ENCODE data around the gene RPS3A. TPM values are rescaled to one million over a fixed set of nuclear protein-coding genes. Genes with fewer than 3 reads are reported as not detected.
"Not testable (repeated sequence)": the region's sequence is repeated elsewhere in the genome, so short reads cannot be mapped to it uniquely, and the experiment has no call there.

Gene RPS3A
- total and polyA plus RNA-seq, 7 donors, result 3,214 to 6,800 (median 5,269) TPM

- DNase-seq, result no peak
These were observed 25.0 kb upstream of the RPS3A start for GRCh38 chr4:151074416-151074916.

GRCh38 chr4:151077978-151078377, 21.4 kb upstream of the RPS3A start:
- H3K27me3 ChIP-seq; DNase-seq; H3K27ac ChIP-seq; H3K4me3 ChIP-seq; H3K9me3 ChIP-seq; H3K36me3 ChIP-seq; H3K4me1 ChIP-seq; intact Hi-C loops (cut with DNase I): not testable (repeated sequence)
- 90 to 91% methylated on average over 2 of the region's 2 CpGs for WGBS, 2 donors

More at GRCh38 chr4:151074416-151074916, 25.0 kb upstream of the RPS3A start:
- intact Hi-C loops (cut with DNase I), result no loop called here
- no peaks in the 10 kb centered on the region for H3K9me3 ChIP-seq
- no peak for TF ChIP-seq POLR2A (IDR thresholded peaks at IDR 0.05)
- TF ChIP-seq POLR2AphosphoS5 (IDR thresholded peaks at IDR 0.05), result no peak
- TF ChIP-seq CTCF (IDR thresholded peaks at IDR 0.05), result no peak
- TF ChIP-seq EP300 (IDR thresholded peaks at IDR 0.05), result no peak
- no peak overlapping the region for H3K4me3 ChIP-seq
- H3K4me1 ChIP-seq, result no peaks in the 10 kb centered on the region
- no peak overlapping the region for H3K27ac ChIP-seq
- no peaks in the 10 kb centered on the region for H3K27me3 ChIP-seq
- H3K36me3 ChIP-seq, result no peaks in the 10 kb centered on the region

GRCh38 chr4:151087467-151087866, 12.0 kb upstream of the RPS3A start:
- Histone ChIP-seq H3K4me1 (no peaks in the 10 kb centered on the region), H3K27ac (no peak overlapping the region), H3K4me3 (no peak overlapping the region), H3K27me3 (no peaks in the 10 kb centered on the region), H3K9me3 (no peaks in the 10 kb centered on the region), H3K36me3 (no peaks in the 10 kb centered on the region)
- 87 to 90% methylated on average over 8 of the region's 8 CpGs for WGBS, 2 donors
- TF ChIP-seq EP300 (IDR thresholded peaks at IDR 0.05) (no peak), POLR2AphosphoS5 (IDR thresholded peaks at IDR 0.05) (no peak), CTCF (IDR thresholded peaks at IDR 0.05) (no peak), POLR2A (IDR thresholded peaks at IDR 0.05) (no peak)
- no peak for DNase-seq
- intact Hi-C loops (cut with DNase I), result no loop called here

GRCh38 chr4:151091047-151091446, 8.4 kb upstream of the RPS3A start:
- 44 to 86% methylated on average over 2 of the region's 2 CpGs for WGBS, 2 donors
- Histone ChIP-seq H3K4me3 (no peak overlapping the region), H3K9me3 (no peaks in the 10 kb centered on the region), H3K27ac (no peak overlapping the region), H3K27me3 (no peaks in the 10 kb centered on the region), H3K4me1 (no peaks in the 10 kb centered on the region), H3K36me3 (no peaks in the 10 kb centered on the region)
- TF ChIP-seq EP300 (IDR thresholded peaks at IDR 0.05) (no peak), POLR2AphosphoS5 (IDR thresholded peaks at IDR 0.05) (no peak)
- intact Hi-C loops (cut with DNase I), result no loop called here
- no peak for DNase-seq

GRCh38 chr4:151092488-151092887, 6.9 kb upstream of the RPS3A start:
- Histone ChIP-seq H3K4me3 (no peak overlapping the region), H3K27ac (no peak overlapping the region), H3K36me3 (no peaks in the 10 kb centered on the region), H3K9me3 (no peaks in the 10 kb centered on the region), H3K27me3 (no peaks in the 10 kb centered on the region), H3K4me1 (no peaks in the 10 kb centered on the region)
- TF ChIP-seq EP300 (IDR thresholded peaks at IDR 0.05) (no peak), CTCF (IDR thresholded peaks at IDR 0.05) (no peak), POLR2A (IDR thresholded peaks at IDR 0.05) (no peak), POLR2AphosphoS5 (IDR thresholded peaks at IDR 0.05) (no peak)
- DNase-seq, result no peak
- intact Hi-C loops (cut with DNase I), result no loop called here
- 50 to 79% methylated on average over 3 of the region's 3 CpGs for WGBS, 2 donors

- TF ChIP-seq EP300 (IDR thresholded peaks at IDR 0.05), result no peak
- H3K9me3 ChIP-seq, result no peaks in the 10 kb centered on the region
- H3K4me3 ChIP-seq, result no peak overlapping the region
- no peak overlapping the region for H3K27ac ChIP-seq
- intact Hi-C loops (cut with DNase I), result no loop called here
- no peaks in the 10 kb centered on the region for H3K36me3 ChIP-seq
- H3K27me3 ChIP-seq, result no peaks in the 10 kb centered on the region
- no peaks in the 10 kb centered on the region for H3K4me1 ChIP-seq
- WGBS, 2 donors, result 66 to 76% methylated on average over 3 of the region's 3 CpGs
- DNase-seq, result no peak
These were observed 6.2 kb upstream of the RPS3A start for GRCh38 chr4:151093203-151093602.
